GM19395 (cell line): ENCODE results near the gene ZBTB38.

Source experiments
- ATAC-seq: cut with Tn5 transposase; IDR thresholded peaks from one replicate; pipeline ENCODE4 v1.9.1; 2021; ENCODE audit warnings: mild to moderate bottlenecking, moderate library complexity; ENCODE audit not compliant: unreplicated experiment

ZBTB38 gene

DNA sequence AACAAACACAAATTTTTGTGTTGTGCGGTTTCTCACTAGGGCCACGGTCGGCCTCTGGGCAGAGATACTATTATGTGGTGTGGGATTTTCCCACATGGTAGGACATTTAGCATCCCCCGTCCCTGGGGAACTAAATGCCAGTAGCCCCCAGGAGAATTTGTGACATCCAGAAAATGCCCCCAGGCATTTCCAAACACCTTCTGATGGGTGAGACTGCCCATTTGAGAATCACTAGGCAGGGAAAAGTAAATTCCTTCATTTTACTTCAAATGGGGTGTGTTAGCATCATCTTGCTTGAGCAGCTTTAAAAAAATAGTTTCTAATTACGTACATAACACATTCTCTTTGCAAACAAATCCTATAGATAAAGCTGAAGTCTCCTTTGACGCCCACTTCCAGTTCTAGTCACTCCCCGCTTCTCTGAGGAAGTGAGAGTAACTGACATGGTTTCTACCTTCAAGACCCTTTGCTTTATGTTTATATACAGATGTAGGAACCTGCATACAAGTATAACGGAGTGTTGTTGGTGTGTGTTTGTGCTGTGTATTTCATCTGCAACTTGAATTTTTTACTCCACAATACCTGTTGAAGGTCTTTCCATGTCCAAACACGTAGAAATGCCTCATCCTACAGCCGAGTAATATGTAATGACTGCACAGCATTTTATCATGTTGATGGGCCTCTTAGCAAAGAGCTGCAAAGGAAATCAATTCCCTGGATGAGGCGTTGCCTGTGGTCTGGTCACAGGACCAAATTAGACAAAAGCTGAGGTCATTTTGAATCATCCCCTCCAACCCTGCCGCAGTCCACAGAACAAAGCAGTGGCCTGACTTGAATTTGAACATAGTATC, 31.4 kb upstream of the ZBTB38 start:
- ATAC-seq = peak; percentile 95

DNA sequence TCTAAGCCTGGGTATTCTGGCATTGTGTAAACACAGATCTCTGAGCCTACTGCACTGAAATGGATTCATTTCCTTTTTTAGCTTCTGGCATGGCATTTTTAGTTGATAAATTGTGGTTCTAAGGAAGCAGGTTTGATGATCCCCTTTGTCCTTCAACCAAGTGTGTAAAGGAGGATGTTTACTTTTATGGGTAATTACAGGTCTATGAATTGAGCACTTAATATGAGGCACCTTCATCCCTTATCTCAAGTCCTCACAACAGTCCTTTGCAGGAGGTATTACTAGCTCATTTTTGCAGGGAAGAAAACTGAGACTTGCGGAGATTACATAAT, 30.8 kb upstream of the ZBTB38 start:
- peak; percentile 2 for ATAC-seq

DNA sequence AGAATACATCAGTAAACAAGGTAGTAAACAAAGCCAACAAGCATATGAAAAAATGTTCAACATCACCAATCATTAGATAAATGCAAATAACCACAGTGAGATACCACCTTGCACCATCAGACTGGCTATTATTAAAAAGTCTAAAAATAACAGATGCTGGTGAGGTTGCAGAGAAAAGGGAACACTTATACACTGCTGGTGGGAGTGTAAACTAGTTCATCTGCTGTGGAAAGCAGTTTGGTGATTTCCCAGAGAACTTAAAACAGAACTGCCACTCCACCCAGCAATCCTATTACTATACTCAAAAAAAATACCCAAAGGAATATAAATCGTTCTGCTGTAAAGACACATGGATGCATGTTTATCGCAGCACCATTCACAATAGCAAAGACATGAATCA, 30.3 kb upstream of the ZBTB38 start:
- ATAC-seq = no peak

DNA sequence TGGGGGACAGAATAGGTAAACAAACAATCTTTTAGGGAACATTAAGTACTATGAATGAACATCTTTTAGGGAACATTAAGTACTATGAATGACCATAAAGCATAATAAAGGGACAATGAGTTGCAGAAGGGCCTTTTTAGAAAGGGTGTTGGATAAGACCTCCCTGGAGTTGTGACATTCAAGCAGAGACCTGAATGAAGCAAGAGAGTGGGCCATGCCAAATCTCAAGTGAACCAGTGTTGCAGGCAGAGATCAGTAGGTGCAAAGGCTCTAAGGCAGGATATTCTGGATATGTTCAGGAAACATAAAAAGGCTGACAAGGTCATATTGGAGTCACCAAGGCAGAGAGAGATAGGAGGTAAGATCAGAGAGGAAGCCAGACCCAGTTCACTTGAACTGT, 29.4 kb upstream of the ZBTB38 start:
- ATAC-seq = no peak

DNA sequence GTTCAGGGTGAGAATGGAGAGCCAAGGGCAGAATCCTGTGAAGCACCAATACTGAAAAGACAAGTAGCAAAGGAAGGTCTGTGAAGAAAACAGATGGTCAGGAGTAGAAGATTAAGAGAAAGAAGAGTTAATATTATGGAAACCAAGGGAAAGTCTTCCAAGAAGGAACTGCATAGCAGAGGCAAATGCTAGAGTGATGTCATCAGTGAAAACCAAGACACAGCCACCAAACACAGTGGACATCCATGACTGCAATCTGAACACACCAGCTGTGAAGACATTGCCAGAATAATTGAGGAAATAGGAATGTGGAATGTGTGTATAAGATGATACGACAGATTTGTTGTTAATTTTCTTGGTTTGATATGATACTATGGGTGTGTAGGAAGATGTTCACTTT, 26.8 kb upstream of the ZBTB38 start:
- no peak for ATAC-seq

DNA sequence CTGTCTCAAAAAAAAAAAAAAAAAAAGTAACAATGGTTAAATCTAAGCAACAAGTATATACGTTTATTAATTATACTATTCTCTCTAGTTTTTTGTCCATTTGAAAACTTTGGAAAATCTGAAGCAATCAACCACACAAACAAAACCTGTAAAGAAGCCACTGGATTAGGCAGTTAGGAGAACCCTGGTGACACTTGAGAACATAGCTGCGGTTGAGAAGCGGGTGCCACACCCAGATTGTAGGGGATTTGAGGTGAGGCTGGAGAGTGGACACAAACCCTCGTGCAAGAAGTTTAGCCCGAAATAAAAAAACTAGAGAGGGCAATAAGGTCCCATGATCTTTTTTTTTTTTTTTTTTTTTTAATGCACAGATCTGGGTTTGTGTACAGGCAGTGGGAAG, 25.9 kb upstream of the ZBTB38 start:
- ATAC-seq = no peak

DNA sequence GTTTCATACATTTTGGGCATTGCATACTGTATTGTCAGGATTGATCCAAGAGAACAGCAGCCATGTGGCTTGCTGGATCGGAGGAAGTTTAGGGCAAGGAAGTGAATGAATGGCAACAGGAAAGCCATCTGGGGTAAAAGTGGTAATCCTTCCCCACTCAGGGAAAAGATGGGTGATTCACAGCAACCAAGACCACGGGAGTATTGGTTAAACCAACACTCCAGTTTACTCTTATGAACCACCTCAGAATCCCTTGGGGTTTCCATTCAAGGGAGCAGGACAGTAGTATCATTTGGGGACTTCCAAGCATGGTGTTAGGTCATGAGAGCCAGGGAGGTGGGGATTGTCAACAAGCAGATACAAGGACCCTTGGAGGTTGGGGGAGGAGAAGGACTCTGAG, 25.2 kb upstream of the ZBTB38 start:
- no peak for ATAC-seq

DNA sequence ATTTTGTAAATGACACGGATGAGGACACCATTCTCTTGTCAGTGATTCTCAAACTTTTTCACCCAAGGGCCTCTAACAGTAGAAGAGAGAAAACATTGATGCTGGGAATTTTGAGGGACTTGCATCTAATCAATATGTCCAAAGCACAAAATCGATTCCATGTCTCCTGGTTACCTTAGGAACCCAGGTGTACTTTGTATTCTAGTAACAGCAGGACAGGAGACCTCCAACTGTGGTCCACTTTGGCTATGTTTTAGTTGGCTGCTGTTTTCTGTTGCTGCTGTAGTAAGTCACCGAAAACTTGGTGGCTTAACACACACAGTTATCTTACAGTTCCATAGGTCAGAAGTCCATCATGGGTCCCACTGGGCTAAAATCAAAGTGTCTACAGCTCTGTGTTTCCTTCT, 24.4 kb upstream of the ZBTB38 start:
- ATAC-seq = no peak

DNA sequence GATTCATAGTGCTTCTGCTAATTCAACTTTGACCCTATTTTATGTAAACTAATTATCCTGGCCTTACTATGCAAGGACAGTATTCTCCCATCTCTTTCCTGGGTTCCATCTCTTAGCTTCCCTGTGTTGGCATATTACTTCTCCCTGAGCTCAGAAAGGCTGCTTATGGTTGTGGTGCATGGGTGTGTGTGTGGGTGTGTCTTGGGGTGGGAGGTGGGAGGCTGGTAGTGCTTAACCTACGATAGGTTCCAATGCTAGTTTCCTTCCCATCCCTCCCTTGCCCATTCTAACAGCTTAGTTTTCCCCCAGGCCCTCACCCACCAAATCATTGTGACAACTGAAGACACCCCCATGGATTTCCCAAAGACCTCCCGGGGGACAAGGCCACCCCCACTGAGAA, 22.8 kb upstream of the ZBTB38 start:
- no peak for ATAC-seq

DNA sequence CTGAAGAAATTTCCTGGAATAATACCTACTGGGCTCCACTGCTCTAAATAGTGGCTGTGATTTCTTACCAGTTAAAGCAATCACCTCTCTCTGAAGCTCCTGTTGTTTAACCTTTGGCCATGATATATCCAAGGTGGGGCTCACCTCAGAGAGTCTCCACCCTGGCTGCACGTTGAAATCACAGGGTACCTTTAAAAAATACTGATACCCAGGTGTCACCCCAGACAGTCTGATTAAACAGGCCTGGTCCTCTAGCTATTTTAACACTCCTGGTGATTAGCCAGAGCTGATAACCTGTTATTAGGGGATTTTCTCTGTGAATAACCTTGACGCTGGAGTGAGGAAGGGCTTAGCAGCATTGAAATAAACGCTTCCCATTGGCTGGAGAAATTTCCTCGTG, 22.3 kb upstream of the ZBTB38 start:
- no peak for ATAC-seq

DNA sequence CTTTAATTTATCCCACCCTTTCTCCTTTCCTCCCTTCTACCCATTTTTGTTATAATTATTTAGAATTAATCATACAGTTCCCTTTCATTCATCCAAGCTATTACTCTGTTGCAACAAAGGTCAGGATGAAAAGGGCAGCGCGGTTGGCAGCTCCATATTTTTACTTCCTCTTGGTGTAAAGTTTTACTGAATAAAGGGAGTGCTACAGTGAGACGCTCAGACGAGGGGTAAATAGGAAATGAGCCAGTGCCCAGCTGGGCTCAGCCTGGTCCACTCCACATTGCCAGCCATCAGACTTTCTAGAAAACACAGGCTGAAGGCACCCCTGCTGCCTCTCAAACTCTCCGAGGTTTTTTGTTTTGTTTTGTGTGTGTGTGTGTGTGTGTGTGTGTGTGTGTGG, 21.9 kb upstream of the ZBTB38 start:
- no peak for ATAC-seq

DNA sequence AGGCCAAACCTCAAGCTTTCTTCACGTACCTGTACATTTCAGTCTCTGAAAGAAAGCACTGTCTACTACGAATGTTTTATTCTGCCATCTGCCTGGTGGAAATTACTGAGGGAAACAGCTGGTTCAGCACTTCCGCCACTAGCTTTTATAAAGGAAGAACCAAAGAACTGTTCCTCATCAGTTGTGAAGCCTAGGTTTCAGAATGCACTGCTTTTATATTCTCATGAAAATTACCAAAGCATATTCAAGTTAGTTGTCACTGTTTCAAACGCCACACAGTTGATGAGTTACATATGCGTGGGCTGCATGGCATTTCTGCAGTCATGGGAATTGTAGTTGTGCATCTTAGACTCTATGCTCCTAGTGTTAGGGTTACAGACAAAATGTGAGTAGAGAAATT, 21.5 kb upstream of the ZBTB38 start:
- no peak for ATAC-seq

DNA sequence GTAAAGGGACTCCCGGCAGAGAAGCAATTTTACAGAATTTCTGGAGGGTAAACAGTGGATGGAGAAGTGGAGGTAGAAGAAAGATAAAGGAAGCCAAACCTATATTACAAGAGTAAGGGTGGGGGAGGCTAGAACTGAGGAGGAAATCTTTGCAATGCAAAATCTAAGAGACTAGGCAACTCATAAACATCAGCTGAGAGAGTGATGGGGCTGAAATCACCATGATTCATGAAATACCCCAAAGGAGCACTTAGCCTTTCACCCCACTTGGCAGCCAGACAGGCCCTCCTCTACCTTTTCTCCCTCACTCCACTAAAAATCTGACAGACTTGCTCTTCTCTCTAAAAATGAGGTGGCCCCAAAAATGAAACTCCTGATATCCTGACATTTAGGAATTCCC, 19.5 kb upstream of the ZBTB38 start:
- ATAC-seq = no peak

DNA sequence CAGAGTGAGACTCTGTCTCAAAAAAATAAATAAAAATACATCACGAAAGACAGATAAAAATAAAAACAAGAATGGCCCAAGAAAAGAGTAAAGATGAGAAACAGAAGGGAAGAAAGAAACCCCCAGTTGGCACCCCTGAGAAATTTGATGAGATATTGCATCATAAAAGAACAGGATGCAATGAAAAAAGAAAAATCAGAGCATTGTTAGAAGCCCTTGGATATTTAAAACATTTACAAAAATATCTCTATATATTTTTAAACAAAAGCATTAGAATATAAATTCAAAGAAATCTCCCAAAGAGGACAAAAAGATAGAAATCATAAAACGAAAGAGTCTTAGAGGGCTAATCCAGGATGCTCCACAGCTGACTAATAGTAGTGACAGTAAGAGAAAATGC, 18.6 kb upstream of the ZBTB38 start:
- no peak for ATAC-seq

DNA sequence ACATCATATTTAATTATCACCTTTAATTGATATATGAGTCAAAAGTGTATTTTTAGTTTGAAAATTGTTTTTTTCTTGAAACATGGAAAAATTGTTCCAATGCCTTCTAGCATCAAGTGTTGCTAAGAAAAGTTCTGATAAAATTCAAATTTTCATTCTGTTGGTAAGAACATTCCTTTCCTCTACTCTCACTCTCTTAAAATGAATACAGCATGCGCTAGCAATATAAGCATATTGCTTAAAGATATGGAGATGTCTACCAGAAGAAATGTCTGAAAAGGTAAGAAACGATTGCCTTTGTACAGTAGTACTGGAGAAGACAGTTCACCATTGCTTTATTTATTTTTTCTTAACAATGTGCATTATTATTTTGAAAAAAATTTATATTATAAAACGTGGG, 17.6 kb upstream of the ZBTB38 start:
- no peak for ATAC-seq

DNA sequence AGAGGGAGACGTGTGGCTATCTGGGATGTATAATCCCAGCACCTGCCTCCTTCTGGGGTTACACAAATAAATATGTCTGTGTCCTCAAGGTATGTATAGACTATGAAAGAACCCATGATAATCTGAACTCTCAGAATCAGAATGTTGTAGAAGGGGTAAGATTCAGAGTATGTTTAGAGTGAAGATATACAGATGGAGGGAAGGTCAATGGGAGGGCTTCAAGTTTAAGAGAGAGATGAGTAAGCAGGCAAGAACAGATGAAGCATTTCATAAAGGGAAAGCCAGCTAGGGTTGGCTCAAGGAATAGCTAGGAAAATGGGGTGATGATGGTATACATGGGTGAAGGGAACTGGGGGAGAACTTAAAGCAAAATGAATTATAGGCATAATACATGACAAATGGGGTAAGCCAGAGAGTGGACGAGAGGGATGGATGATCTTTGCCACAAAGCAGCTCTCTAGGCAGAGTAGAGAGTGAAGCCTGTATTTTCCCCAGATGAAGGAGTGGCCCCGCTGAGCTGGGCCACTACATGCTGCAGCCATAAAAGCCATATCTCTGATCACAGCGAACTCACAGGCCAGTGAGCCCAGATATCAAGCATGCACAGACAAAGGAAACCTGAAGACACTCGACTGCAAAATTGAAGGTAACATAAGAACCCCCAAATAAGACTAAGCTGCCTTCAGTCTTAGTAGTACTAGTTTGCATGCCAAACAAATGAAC, 15.9 kb upstream of the ZBTB38 start:
- no peak for ATAC-seq

DNA sequence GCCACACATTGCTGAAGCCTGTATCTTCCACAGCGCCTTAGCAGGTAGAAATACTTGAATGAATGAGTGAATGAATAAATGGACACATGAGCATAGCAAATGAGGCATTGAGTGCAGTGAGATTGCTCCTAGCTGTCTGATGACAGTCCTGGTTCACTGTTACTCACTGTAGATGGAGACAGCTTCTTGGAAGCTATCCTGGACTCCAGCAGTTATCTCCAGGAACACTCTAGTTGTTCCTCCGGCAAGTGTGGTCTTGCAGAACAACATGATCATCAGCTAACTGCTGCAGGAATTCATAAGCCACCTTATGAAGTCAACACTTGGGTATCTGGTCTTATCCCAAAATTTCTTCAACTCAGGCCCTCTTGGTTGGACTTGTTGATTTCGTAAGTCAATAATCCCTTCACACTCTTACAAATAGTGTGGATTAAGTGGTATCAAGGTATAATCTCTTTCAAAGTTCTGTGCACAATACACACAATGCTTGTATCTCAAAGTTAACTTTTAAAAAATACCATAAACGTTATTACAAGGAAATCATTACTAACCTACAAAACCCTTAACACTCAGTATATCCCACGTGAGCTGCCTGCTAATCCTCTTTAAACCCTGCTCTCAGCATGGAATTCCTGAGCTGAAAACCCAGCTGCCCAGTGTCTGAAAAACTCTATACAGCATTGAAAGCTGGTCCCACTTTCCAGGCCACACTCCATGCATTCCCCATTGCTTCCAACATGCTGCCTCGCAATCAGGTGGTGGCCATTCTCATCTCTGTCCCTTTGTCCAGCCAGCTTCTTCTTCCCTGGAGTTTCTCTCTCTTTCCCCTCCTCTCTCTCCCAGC, 14.4 kb upstream of the ZBTB38 start:
- no peak for ATAC-seq

DNA sequence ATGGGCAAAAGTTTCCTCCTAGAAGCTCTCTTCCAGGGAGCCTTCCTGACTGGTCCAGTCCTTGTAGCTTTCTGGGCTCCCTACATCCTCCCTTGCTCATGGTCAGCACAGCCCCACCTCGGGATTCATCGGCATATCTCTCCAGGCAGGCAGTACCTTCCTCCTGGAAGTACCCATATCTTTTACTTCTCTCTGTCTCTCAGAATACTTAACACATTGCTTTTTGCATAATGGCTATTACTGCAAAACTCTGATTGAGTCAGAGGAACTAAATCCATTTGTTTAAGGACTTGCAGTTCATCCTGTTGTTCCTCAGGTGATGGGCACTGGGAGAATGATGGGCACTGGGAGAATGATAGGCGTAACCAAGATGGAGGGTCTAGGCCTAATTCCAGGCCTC, 13.8 kb upstream of the ZBTB38 start:
- no peak for ATAC-seq

DNA sequence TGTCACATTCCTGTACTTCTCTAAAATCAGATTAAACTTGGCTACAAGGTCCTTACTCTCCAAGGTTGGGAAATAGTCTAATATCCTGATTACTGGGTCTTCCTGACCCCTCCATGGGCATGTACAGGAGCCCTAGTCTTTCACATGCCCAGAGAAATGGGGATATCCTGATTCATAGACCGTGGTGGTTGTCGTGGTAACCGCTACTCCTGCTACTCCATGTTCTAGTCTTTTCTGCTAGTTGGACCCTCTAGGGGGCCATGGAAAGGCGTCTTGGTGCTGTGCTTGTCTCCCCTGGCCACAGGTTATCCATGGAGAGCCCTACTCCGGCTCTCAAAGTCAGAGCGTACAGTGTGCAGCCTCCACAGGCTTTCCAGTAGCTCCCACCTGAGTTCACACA, 13.1 kb upstream of the ZBTB38 start:
- no peak for ATAC-seq

DNA sequence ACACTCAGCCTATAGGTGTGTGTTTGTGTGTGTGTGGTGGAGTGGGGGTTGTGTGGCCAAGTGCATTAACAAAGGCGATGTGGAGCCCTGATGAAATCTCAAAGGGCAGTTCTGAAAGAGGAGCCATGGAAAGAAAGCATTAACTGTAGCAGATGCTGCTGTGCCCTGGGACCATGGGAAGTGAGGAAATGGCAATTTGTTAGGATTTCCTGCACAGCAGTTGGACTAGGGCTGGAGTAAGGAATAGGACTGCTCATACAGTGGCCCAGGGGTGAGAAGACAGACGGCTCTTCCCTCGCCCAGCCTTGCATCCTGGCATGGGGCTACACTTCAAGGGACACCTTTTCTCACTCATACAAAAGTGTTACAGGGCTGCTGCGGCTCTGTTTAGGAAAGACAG, 12.3 kb upstream of the ZBTB38 start:
- ATAC-seq = no peak

DNA sequence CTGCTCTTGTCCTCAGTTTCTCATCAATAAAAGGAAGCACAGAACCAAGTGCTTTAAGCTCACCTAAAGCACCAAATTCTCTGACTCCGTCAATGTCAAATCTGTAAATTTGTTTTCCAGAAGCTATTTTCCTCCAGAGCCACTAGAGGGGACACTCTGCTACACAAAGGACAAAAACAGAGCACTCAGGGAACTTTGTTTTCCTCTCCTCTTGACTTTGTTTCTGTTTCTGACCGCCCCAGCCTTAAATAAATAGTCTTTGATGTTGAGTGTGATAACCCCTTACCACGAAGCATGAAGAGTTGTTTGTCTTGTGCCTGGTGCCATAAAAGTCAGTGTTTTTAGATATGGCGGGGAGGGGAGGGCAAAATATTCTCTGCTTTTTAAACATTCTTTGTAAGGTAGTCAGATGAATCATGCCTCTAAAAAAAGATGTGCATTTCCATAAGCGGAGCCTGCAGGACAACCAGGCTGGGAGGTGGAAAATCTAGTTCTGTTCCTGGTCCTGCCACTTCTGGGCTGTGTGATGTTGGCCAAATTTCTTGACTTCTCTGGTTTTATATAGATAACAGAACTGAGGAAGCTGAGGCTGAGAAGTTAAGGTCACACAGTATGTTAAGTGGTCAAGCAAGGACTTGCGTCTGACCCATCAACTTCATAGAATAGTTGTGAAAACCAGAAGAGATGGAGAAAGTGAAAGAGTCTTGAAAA, 7.3 kb upstream of the ZBTB38 start:
- ATAC-seq = peak; percentile 71
